NCI-H2029 (cell line): ENCODE measurements around the gene CATSPERD.

ENCODE experiments used
- DNase-seq: peaks from one replicate; lab custom pipeline; 2025; lab: John Stamatoyannopoulos, UW

The CATSPERD gene

DNA sequence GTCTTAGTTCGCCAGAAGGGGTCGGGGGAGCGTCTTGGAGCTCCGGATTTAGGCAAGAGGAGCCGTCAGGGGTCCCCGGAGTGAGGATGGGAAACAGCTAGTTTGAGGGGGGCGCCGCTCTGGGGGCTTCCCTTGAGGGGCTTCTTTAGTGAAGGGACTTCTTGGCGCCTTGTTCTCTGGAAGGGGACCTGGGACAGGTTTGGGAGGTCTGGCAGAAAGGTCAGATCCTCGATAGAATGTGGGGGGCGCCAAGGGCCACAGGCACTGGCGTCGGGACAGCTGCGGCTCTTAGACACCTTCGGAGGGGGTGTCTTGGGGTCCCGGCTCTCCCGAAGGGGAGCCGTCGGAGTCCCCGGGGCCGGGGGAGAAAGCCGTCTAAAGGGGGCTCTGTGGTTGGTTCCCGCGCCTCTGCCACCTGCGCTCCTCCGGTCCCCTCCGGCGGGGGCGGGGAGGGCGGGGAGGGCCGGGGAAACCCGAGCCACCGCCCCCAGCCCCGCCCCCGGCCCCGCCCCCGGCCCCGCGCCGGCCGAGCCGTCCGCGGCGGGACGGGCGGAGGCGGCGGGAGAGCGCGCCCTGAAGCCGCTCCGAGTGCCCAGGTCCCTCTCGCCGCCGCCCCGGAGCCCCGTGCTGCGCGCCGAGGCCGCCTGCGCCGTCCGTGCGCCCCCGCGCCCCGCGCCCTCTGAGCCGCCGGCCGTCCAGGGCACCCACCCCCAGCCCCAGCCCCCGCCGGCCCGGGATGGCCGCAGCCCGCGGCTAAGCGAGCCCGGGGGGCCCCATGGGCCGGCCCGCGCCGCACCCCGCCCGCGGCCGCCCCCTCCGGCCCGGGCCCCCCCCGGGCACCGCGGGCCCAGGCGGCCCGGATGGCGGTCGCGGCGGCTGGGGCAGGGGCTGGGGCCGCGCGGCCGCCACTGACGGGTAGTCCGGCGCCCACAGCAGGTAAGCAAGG is 84.4 kb downstream of the CATSPERD start, which contains the start of gene NRTN:
Gene NRTN, plus strand, starts transcription at position 552 of the 946 bp plus-strand sequence. CDS start 19,099 bp downstream, outside the sequence.
- DNase-seq = peak; percentile 62

DNA sequence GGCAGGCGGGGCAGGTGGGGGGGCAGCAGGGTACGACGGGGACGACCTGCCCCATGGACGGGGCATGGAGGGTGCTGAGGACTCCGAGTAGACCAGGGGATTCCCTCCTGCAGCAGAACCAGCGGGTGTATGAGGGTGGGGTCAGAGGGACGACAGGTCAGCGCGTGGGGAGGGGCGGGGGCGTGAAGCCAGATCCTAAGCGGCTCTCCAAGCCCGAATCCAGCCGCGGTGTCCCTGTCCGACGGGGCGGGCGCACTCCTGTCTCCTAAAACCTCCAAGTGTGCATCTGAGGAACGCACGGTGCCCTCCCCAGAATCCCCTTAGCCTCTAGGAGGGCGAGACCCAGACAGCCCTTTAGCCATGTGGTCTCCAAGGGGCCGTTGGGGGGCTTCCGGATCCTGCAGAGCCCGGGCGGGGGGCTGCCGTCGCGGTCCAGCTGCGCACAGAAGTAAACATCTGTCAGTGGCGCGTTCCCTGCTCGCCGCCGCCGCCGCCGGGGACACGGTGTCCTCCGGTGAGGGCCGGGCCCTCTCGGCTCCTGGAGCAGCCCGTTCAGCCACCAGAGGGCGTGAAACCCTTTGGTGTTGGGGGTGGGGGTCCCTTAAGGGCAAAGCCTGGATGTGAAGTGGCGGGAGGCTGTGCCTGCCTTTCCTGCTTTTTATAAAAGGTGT is 85.2 kb downstream of the CATSPERD start:
- peak; percentile 77 for DNase-seq

DNA sequence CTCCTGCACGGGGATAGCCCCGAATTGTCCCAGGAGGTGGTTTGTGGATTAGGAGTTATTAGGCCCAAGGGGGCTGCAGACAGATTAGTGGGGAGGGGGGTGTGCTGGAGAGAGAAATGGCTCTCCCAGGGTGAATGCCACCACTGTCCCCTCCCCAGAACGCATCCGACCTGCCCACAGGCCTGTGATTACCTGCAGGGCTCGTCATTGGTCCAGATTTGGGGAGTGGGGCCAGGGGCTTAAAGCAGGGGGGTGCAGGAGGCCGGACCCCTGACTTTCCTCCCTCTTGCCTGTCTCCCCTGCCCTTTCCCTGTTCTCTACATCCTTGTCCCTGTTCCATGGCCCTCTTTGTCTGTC is 85.7 kb downstream of the CATSPERD start:
- DNase-seq = no peak

DNA sequence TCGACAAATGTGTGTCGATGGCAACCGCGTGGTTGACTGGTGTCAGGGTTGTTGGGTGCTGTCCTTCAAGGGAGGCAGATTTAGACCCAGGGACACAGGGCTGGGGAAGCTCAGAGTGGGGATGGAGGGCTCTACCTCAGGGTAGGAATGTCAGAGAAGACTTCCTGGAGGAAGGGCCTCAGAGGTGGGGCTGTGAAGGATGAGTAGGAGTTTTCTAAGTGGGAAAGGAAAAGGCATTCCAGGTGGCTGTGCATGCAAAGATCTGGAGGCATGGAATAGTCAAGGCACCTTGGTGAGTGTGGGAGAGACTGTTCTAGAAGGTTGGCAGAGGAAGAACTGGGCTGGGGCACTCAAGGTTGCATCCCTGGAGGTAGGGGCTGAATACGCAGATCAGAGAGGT is 86.5 kb downstream of the CATSPERD start:
- no peak for DNase-seq

DNA sequence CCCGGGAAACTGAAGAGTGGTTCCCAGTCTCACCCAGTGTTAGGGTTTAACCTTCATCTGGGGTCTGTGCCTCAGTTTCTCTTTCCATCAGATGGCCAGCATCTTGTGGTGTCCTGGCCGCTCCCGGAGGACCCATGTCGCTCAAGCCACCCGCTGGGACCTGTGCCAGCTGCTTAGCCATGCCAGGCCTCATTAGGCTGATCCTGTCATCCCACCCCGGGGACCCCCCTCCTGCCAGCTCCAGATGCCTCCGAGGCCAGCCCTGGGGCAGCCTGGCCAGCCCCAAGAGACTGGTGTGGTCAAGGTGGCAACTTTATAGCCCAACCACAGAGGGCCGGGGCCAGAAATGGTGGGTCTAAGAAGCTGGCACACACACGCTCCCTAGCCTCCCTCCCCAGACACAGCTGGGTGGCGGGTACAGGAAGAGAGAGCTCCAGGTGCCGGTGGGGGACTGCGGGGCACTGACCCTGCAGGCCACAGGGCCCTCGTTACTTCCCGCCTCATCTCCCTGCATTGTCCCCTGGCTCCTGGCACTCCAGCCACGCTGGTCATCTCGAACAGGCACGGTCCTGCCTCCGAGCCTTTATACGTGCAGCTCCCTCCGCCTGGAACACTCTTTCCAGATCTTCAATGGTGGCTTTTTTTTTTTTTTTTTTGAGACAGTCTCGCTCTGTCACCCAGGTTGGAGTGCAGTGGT is 87.8 kb downstream of the CATSPERD start:
- DNase-seq = no peak

DNA sequence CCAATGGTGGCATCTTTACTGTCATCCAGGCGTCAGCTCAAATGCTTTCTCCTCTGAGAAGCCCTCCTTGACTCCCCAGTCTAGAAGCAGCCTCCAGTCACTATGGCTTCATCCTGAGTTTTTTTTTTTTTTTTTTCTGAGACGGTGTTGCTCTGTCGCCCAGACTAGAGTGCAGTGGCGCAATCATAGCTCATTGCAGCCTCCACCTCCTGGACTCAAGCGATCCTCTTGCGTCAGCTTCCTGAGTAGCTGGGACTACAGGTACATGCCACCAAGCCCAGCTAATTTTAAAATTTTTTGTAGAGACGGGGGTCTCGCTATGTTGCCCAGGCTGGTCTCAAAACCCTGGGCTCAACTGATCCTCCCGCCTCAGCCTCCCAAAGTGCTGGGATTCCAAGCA is 88.6 kb downstream of the CATSPERD start:
- no peak for DNase-seq

DNA sequence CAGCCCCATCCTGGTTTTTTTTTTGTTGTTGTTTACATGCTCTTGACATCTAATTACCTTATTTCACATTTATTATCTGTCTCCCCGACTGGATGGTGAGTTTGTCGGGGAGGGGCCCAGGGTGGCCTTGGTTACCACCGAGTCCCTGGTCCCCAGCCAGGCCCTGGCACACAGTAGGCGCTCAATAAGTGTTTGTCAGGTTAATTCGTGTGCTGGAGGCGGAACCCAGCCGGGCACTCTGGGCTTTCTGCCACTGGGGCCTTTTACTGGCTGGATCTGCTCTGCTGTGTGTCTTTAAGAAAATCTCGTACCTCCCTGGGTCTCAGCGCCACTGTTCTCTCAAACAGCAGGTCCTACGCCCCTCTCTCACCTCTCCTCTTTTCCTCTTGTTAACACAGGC is 89.0 kb downstream of the CATSPERD start:
- DNase-seq = no peak

DNA sequence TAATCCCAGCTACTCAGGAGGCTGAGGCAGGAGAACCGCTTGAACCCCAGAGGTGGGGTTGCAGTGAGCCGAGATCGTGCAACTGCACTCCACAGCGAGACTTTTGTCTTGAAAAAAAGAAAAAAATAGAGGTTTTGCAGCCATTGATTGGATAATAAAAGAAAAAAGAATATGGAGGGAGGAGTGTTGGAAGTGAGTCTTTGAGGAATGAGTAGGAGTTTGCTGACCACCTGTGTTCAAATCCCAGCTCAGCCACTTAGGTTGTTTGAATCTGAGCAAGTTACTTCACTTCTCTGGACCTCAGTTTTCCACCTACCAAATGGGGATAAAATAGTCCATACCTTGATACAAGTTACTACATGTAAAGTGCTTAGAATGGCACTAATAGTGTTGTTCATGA is 90.7 kb downstream of the CATSPERD start:
- no peak for DNase-seq

DNA sequence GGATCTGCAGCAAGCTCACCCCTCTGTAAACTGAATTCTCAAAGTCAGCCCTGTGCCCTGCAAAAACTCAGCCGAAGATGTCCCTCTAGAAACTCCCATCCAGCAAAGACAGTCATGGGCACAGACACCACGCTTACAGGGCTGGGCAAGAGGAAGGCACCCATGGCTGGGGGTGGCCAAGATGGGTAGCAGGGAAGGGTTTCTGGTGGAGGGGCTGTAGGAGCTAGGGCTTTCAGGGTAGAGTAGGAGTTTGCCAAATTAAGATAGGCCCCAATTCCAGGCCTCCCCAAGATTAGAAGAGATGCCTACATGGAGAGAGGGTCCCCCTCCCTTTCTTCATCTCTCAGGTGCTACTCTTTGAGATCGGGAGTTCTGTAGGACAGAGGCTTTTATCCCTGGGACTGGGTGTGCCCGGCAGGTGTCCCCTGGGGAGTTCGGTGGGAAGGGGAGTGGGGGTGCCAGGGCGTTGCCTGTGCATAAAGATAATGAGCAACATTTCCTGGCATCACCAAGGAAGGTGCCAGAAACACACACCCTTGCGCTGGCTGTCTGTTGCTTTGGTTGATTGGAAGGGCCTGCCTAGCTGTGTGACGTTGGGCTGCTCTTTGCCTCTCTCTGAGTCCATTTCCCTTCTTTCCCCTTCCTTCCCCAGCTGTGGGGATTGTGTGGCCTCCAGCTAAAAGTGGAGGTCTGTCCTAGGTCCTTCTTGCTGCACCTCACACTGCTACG is 93.8 kb downstream of the CATSPERD start:
- no peak for DNase-seq

DNA sequence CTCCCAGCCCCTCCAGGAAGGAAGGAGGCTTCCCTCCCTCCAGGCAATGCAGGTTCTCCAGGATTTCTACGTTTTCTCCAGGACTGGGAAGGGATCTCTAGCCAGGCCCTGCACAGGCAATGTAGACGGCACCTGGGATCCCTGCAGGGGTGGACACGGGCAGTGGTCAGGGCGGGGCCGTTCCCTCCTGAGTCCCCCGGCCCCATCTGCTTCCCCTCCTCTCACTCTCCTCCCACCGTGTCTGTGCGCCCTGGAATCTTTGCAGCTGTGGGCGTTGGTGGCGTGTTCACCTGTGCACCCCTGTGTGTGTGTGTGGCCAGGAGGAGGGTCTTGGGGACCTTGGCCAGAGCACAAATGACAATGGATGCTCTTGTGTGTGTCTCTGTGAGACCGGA is 94.4 kb downstream of the CATSPERD start:
- DNase-seq = no peak

DNA sequence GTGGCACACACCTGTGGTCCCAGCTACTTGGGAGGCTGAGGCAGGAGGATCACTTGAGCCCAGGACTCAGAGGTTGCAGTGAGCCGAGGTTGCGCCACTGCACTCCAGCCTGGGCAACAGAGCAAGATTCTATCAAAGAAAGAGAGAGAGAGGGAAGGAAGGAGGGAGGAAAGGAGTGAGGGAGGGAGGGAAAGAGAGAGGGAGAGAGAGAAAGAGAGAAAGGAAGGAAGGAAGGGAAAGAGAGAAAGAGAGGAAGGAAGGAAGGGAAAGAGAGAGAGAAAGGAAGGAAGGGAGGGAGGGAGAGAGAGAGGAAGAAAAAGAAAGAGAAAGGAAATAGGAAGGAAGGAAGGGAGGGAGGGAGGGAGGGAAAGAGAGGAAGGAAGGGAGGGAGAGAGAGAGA is 96.8 kb downstream of the CATSPERD start:
- DNase-seq = no peak

DNA sequence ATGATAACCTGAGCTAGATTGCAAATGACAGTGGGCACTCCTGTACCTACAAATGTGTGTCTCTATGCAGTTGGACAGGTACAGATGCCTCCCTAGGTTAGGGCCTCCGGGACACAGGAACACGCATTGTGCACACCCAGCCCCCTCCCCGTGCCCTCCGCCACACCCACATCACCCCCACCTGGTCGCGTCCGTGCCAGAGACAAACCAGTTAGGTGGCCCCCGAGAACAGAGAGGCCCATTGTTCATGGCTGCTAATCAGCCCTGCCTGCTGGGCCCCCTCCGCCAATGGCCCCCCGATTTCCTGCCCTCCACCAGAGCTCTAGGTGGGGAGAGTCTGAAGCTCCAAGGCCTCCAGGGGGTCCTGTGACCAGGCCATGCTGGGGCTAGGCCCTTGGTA is 98.2 kb downstream of the CATSPERD start:
- no peak for DNase-seq

DNA sequence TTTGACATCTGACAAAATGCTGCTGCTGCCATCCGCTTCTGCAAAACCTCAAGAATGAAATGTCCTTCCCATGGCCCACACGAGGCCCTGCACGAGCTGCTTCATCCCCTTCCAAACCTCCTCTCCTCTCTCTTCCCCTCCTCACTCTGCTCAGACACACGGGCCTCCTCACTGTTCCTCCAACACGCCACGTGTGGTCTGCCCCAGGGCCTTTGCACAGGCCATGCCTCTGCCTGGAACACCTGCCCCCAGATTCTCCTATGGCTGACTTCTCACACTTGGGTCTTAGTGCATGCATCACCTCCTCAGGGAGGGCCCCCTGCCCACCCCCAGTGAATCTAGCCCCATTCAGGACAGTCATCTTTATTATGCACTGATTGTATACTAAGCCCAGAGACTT is 100.3 kb downstream of the CATSPERD start:
- DNase-seq = no peak

DNA sequence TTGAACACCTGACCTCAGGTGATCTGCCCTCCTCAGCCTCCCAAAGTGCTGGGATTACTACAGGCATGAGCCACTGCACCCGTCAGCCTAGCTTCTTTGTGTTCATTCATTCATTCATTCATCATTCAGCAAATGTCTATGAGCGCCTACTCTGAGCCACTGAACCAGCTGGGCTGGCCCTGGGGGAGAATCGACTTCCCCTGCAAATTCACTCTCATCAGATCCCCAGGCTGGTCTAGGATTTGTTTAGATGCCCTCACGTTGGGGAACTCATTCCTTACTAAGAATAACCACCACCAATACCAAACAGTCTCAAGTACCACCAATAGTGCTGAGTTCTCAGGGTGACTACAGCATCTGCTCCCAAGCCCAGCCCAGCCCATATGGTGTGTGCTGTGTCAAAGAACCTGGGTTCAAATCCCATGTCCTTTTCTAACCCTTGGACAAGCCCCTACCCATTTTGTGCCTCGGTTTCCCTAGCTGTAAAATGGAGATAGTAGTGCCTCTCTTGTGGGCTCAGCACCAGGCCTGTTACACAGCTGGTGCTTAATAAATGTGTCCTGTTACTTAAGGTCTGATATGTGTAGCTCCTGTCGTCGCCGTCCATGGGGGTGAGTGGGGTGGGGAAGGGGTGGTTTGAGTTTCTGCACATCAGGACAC is 101.2 kb downstream of the CATSPERD start:
- no peak for DNase-seq

DNA sequence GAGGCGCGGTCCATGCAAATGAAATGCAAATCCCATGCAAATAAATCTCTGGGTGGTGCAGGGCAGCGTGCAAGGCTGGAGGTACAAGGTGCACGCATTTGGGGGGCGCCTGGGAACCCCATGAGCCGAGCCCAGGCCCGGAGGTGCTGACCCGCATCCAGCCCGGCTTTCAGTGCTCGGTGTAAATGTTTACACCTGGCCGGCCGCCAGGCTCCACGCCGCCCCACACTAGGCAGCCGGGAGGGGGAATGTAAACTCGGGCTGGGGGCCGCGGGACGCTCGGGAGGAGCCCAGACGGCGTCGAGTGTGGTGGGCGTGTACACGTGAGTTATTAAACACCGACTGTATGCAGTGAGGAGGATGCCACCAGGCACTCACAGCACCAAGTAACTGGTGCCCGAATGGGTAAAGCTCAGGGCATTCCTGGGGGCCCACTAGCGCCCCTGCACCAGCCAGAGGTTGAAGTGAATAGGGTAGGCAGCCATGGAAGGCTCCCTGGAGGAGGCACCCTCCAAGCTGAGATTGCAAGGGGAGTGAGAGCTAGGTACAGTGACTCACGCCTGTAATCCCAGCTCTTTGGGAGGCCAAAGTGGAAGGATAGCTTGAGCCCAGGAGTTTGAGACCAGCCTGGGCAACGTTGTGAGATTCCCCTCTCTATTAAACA is 101.9 kb downstream of the CATSPERD start:
- no peak for DNase-seq

DNA sequence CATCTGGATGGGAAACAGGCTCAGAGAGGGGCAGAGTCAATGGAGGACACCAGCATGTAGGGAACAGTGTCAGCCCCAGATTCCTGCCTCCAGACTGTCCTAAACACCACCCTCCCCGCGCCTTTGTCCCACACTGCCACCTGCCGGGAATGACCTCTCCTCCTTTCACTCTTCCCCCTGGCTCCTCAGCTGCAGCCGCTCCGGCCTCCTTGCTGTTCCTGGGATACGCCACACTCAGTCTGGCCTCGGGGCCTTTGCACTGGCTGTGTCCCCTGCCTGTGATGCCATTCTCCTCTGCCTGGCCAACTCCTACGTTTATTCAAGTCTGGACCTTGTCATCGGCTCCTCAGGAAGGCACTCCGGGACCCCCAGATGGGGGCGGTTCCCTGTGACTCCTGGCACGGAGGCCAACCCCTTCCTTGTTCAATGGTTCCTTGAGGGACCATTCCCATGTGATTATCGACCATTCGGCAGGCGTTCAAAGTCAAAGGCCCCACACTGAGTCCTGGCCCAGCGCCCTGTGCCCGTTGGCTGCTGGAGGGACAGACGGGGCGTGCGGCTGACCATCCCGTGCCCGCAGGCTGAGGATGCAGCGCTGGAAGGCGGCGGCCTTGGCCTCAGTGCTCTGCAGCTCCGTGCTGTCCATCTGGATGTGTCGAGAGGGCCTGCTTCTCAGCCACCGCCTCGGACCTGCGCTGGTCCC is 103.3 kb downstream of the CATSPERD start:
- no peak for DNase-seq

DNA sequence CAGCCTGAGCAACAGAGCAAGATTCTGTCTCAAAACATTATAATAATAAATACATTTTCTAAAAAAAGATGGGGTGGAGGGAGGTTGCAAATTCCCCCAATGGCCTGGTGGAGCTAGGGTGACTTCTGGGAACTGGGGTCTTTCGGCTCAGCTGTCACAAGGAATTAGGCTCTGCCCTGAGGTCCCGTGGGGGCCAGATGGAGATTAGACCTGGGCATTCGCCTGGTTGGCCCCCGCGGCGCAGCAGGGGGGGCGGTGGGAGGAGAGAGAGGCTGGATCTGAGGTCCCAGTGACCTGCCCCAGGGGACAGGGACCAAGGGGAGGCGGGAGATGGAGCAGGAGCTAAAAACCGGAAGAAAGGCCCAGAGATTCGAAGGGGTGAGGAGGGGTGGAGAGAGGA is 104.3 kb downstream of the CATSPERD start:
- DNase-seq = no peak

DNA sequence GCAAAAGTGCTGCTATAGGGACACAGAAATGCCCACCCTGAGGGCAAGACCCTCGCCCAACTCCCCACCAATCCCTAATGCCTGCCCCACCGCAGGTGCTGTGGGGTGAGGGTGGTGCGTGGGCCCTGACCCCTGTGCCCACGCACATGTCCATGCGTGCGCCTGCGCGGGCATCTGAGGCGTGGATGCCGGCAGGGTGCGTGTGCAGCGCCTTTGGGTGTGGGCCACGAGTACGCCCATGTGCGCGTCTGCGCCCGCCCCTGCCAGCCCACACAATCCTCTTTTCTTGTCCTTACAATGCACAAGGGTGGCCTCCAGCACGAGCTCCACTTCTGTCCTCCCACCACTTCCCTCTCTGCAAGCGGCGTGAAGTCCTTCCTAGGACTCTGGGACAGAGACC is 104.7 kb downstream of the CATSPERD start:
- DNase-seq = no peak

DNA sequence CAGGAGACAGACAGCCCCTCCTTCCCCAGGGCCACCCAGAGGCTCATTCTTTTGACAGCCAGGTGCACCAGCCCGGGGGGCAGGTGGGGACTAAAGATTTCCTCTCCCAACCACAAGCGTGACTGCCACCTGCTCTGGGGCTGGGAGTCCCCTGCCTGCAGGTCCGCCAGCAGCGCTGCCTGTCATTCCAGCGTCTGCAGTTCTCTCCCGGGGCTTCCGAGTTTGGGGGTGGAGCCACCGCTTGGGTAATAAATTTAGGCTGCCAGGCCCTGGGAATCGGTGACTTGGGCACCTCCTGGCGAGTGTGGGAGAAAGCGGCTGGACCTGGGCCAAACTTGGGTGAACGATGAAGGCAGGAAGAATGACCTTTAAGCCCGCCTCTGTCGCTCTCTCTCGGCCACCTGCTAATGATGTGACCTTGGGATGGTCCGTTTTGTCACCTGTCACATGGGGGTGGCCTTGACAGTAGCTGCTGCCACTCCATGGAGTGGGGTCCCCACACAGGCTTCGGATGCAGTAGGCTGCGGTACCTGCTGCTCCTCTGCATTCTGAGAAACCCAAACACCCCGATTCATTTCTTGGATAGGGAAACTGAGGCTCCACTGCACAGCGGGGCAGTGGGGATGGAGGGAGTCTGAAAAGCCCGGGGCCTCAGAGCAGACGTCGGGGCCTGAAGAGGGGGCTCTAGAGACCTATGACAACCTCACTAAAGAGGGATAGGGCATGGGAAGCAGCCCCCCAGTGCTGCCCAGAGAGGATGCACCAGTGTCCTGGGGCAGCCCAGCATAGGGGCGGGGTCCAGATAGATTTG is 106.3 kb downstream of the CATSPERD start:
- peak; percentile 91 for DNase-seq
